Smooth muscle cell (in vitro differentiated cells): ENCODE measurements around the gene TMEM94. TPM values are rescaled to one million over a fixed set of nuclear protein-coding genes. Genes with fewer than 3 reads are reported as not detected.

Source experiments
- DNase-seq: peaks from one replicate; lab custom pipeline; 2025; ENCODE audit not compliant: unreplicated experiment; lab: John Stamatoyannopoulos, UW
- H2AFZ ChIP-seq: fragments of 200-600 bp; sonication (generic); 2 replicates; pipeline ENCODE4 v1.6.0; 2016; ENCODE audit warnings: antibody characterized with exemption, low read depth, mild to moderate bottlenecking
- H3F3A ChIP-seq: fragments of 200-600 bp; sonication (generic); 2 replicates; pipeline ENCODE4 v1.6.0; 2017; ENCODE audit warnings: antibody characterized with exemption, low read depth
- H3K27ac ChIP-seq: fragments of 200-600 bp; sonication (generic); 2 replicates; pipeline ENCODE4 v1.5.1; 2016; ENCODE audit warnings: low read depth, mild to moderate bottlenecking
- H3K27me3 ChIP-seq: fragments of 200-600 bp; sonication (generic); 2 replicates; pipeline ENCODE4 v1.6.1; 2016; ENCODE audit warnings: low read depth, mild to moderate bottlenecking
- H3K36me3 ChIP-seq: fragments of 200-600 bp; sonication (generic); 2 replicates; pipeline ENCODE4 v1.5.1; 2016; ENCODE audit warnings: low read depth
- H3K4me1 ChIP-seq: fragments of 200-600 bp; sonication (generic); 2 replicates; pipeline ENCODE4 v1.5.1; 2016; ENCODE audit warnings: low read depth
- H3K4me2 ChIP-seq: fragments of 200-600 bp; sonication (generic); 2 replicates; pipeline ENCODE4 v1.6.0; 2016; ENCODE audit warnings: mild to moderate bottlenecking
- H3K4me3 ChIP-seq: fragments of 200-600 bp; sonication (generic); 2 replicates; pipeline ENCODE4 v1.5.1; 2016; ENCODE audit warnings: mild to moderate bottlenecking
- H3K79me2 ChIP-seq: fragments of 200-600 bp; sonication (generic); 2 replicates; pipeline ENCODE4 v1.6.0; 2016; ENCODE audit warnings: low read depth, mild to moderate bottlenecking
- H3K9ac ChIP-seq: fragments of 200-600 bp; sonication (generic); 2 replicates; pipeline ENCODE4 v1.6.0; 2016; ENCODE audit warnings: low read depth
- H3K9me3 ChIP-seq: fragments of 200-600 bp; sonication (generic); replicated peaks from 2 replicates; pipeline ENCODE4 v1.5.1; 2016; ENCODE audit warnings: low read depth
- H4K20me1 ChIP-seq: fragments of 200-600 bp; sonication (generic); 2 replicates; pipeline ENCODE4 v1.6.0; 2016; ENCODE audit warnings: low read depth
- CTCF ChIP-seq: fragments of 200-600 bp; sonication (generic); IDR thresholded peaks from 2 replicates; pipeline ENCODE4 v1.5.1; 2017; ENCODE audit warnings: borderline replicate concordance, mild to moderate bottlenecking, antibody characterized with exemption; ENCODE audit not compliant: insufficient read depth, poor library complexity, severe bottlenecking
- WGBS: methylation state at CpG from one replicate; pipeline ENCODE4 v1.1.7; 2016; ENCODE audit warnings: low lambda C conversion rate; 5-methylcytosine and 5-hydroxymethylcytosine counted together
- polyA plus RNA-seq: library from polyadenylated mRNA; unstranded; fragments of >200 nt; fragmentation: Nextera tagmentation; extraction: Ambion mirVana; gene quantifications from 2 replicates; pipeline ENCODE4 v1.2.1, GENCODE V29; 2016
- total RNA-seq: library from RNA; depleted of rRNA; stranded (reverse); fragments of >200 nt; gene quantifications from 2 replicates; pipeline ENCODE4 v1.2.3, GENCODE V29; 2014

Gene TMEM94
- total and polyA plus RNA-seq, 2 experiments from 2014 or later: 26.3 to 35.9 TPM

GRCh38 chr17:75542728-75543336 lies 86.4 kb downstream of the TMEM94 start:
- Histone ChIP-seq H3K36me3 (no peaks in the 10 kb centered on the region), H2AFZ (no peak overlapping the region), H3K27ac (no peak overlapping the region), H3K9me3 (no peaks in the 10 kb centered on the region), H3K9ac (no peak overlapping the region), H3F3A (no peaks in the 10 kb centered on the region), H3K79me2 (no peaks in the 10 kb centered on the region), H4K20me1 (no peaks in the 10 kb centered on the region), H3K4me3 (no peak overlapping the region), H3K27me3 (no peaks in the 10 kb centered on the region), H3K4me1 (no peaks in the 10 kb centered on the region), H3K4me2 (no peak overlapping the region)
- WGBS: 87% methylated on average over 15 of the region's 15 CpGs
- DNase-seq: no peak
- no peak for TF ChIP-seq CTCF

GRCh38 chr17:75544250-75544649 lies 87.8 kb downstream of the TMEM94 start:
- Histone ChIP-seq H3K79me2 (no peaks in the 10 kb centered on the region), H3K4me1 (peaks cover 2% of the 10 kb centered on the region), H3F3A (no peaks in the 10 kb centered on the region), H3K4me2 (no peak overlapping the region), H3K27ac (no peak overlapping the region), H3K9me3 (no peaks in the 10 kb centered on the region), H2AFZ (no peak overlapping the region), H4K20me1 (no peaks in the 10 kb centered on the region), H3K27me3 (no peaks in the 10 kb centered on the region), H3K9ac (no peak overlapping the region), H3K4me3 (no peak overlapping the region), H3K36me3 (no peaks in the 10 kb centered on the region)
- no peak for TF ChIP-seq CTCF
- DNase-seq: no peak
- WGBS: 92% methylated on average over 8 of the region's 8 CpGs

GRCh38 chr17:75546181-75546580 lies 89.7 kb downstream of the TMEM94 start:
- H3F3A ChIP-seq: no peaks in the 10 kb centered on the region
- DNase-seq: no peak
- no peak overlapping the region for H3K9ac ChIP-seq
- H4K20me1 ChIP-seq: no peaks in the 10 kb centered on the region
- no peaks in the 10 kb centered on the region for H3K9me3 ChIP-seq
- H3K27me3 ChIP-seq: no peaks in the 10 kb centered on the region
- H3K4me3 ChIP-seq: no peak overlapping the region
- H3K4me1 ChIP-seq: peaks cover 9% of the 10 kb centered on the region
- no peaks in the 10 kb centered on the region for H3K36me3 ChIP-seq
- no peaks in the 10 kb centered on the region for H3K79me2 ChIP-seq
- WGBS: 95% methylated on average over 13 of the region's 13 CpGs
- H3K4me2 ChIP-seq: no peak overlapping the region
- H3K27ac ChIP-seq: no peak overlapping the region
- no peak for TF ChIP-seq CTCF
- H2AFZ ChIP-seq: no peak overlapping the region

GRCh38 chr17:75547091-75547490 lies 90.7 kb downstream of the TMEM94 start:
- H3K36me3 ChIP-seq: no peaks in the 10 kb centered on the region
- H4K20me1 ChIP-seq: no peaks in the 10 kb centered on the region
- H3K9ac ChIP-seq: no peak overlapping the region
- no peak overlapping the region for H3K4me3 ChIP-seq
- no peaks in the 10 kb centered on the region for H3K79me2 ChIP-seq
- no peak for TF ChIP-seq CTCF
- H3K4me2 ChIP-seq: no peak overlapping the region
- H3K27me3 ChIP-seq: no peaks in the 10 kb centered on the region
- H2AFZ ChIP-seq: no peak overlapping the region
- 92% methylated on average over 9 of the region's 9 CpGs for WGBS
- no peaks in the 10 kb centered on the region for H3K9me3 ChIP-seq
- H3K4me1 ChIP-seq: peaks cover 14% of the 10 kb centered on the region
- no peak overlapping the region for H3K27ac ChIP-seq
- no peak for DNase-seq
- peaks cover 2% of the 10 kb centered on the region for H3F3A ChIP-seq
